AG04450 (cell line): ENCODE results near the gene RPS6KA4. TPM values are rescaled to one million over a fixed set of nuclear protein-coding genes. Genes with fewer than 3 reads are reported as not detected.

Source experiments
- CTCF ChIA-PET: fragments of 300-600, 350-600 bp; formaldehyde crosslinking; extraction: SDS; loops from one replicate; lab custom pipeline; 2022; ENCODE audit warnings: antibody characterized with exemption, inconsistent platforms; lab: Charles Lee
- POLR2A ChIA-PET: fragments of 350-600 bp; formaldehyde crosslinking; extraction: SDS; loops from one replicate; lab custom pipeline; 2021; ENCODE audit warnings: antibody characterized with exemption, inconsistent platforms; lab: Yijun Ruan, JAX
- DNase-seq: peaks from one replicate; pipeline ENCODE4 v3.0.0-alpha.2; 2011; ENCODE audit warnings: low read depth, low spot score
- H3K27ac ChIP-seq: one replicate; pipeline ENCODE4 v1.5.1; 2012; ENCODE audit warnings: low read depth, low read length, control low read depth
- H3K27me3 ChIP-seq: one replicate; pipeline ENCODE4 v1.6.0; 2012; ENCODE audit warnings: low read length; ENCODE audit not compliant: control insufficient read depth, insufficient read depth
- H3K4me3 ChIP-seq: 2 replicates; pipeline ENCODE4 v1.5.1; 2011; ENCODE audit warnings: mild to moderate bottlenecking, low read depth, low read length, control low read depth
- H3K9me3 ChIP-seq: 2 replicates; pipeline ENCODE4 v1.5.1; 2012; ENCODE audit warnings: low read length; ENCODE audit not compliant: control insufficient read depth, insufficient read depth
- CTCF ChIP-seq: IDR thresholded peaks from 2 replicates; pipeline ENCODE4 v1.5.1; 2011; ENCODE audit warnings: low read depth, low read length, control low read depth, inconsistent platforms
- polyA plus RNA-seq: library from polyadenylated mRNA; depleted of rRNA; stranded (reverse); fragments of >200 nt; gene quantifications from 2 replicates; pipeline ENCODE4 v1.2.3, GENCODE V29; 2011

Gene RPS6KA4
- polyA plus RNA-seq, 1 experiment: 21.9 TPM

- POLR2A ChIA-PET: interaction anchor here (0.5 kb wide), 1 partner anchor 607 kb away, joined by 5 read pairs; no protein-coding TSS in a partner anchor
- H3K9me3 ChIP-seq: no peaks in the 10 kb centered on the region
- no peaks in the 10 kb centered on the region for H3K27me3 ChIP-seq
- CTCF ChIA-PET: interaction anchor here (0.8 to 5.8 kb wide), 20 partner anchors 8 to 687 kb away, joined by 3 to 86 read pairs (median 10); partner anchors contain the start of genes CCDC88B, PRDX5, SAC3D1 and TRMT112
- no peak overlapping the region for H3K27ac ChIP-seq
- no peak for TF ChIP-seq CTCF
- no peak overlapping the region for H3K4me3 ChIP-seq
- DNase-seq: no peak
Measured at GRCh38 chr11:64353715-64354506, 5.1 kb upstream of the RPS6KA4 start.

- POLR2A ChIA-PET: interaction anchor here (0.5 to 1.1 kb wide), 9 partner anchors 13 to 1628 kb away, joined by 3 to 11 read pairs (median 4); partner anchors contain the start of genes PRDX5 and TRMT112
- peak; percentile 39 for DNase-seq
- TF ChIP-seq CTCF: peak; percentile 83
- H3K4me3 ChIP-seq: peak overlapping the region; percentile 51
- CTCF ChIA-PET: interaction anchor here (0.5 to 5.8 kb wide), 46 partner anchors 9 to 687 kb away, joined by 3 to 86 read pairs (median 5); partner anchors contain the start of genes CCDC88B, GPR137, PRDX5 and SAC3D1
- no peaks in the 10 kb centered on the region for H3K27me3 ChIP-seq
- H3K9me3 ChIP-seq: no peaks in the 10 kb centered on the region; the same call in 1 of the 2 replicates
- no peak overlapping the region for H3K27ac ChIP-seq
Measured at GRCh38 chr11:64355078-64355940, 3.7 kb upstream of the RPS6KA4 start.

GRCh38 chr11:64356498-64357411 lies 2.2 kb upstream of the RPS6KA4 start:
- TF ChIP-seq CTCF: peak; percentile 45
- CTCF ChIA-PET: interaction anchor here (0.5 to 5.8 kb wide), 13 partner anchors 7 to 107 kb away, joined by 3 to 86 read pairs (median 10); partner anchors contain the start of genes CCDC88B, PRDX5 and TRMT112
- POLR2A ChIA-PET: no interaction called here
- Histone ChIP-seq H3K9me3 (no peaks in the 10 kb centered on the region; the same call in 1 of the 2 replicates), H3K27ac (no peak overlapping the region), H3K4me3 (no peak overlapping the region), H3K27me3 (no peaks in the 10 kb centered on the region)
- DNase-seq: no peak

- Histone ChIP-seq H3K9me3 (no peaks in the 10 kb centered on the region; the same call in 1 of the 2 replicates), H3K27ac (no peak overlapping the region), H3K27me3 (no peaks in the 10 kb centered on the region), H3K4me3 (no peak overlapping the region)
- POLR2A ChIA-PET: no interaction called here
- CTCF ChIA-PET: interaction anchor here (1.0 to 5.8 kb wide), 5 partner anchors 15 to 55 kb away, joined by 3 to 86 read pairs (median 38); partner anchors contain the start of genes CCDC88B, PRDX5 and TRMT112
- TF ChIP-seq CTCF: no peak
- DNase-seq: no peak
Measured at GRCh38 chr11:64357446-64357845, 1.5 kb upstream of the RPS6KA4 start.
